HUDEP-2 (cell line): ENCODE measurements around the gene HOXC6.
A peak's percentile ranks its signal among the peaks of the same experiment; 100 is the strongest.

Experiments used
- DNase-seq, 76 experiments: peaks; one replicate each; lab custom pipeline; 2025; ENCODE audit not compliant: unreplicated experiment in 76 of 76; lab: John Stamatoyannopoulos, UW

The HOXC6 gene

DNA sequence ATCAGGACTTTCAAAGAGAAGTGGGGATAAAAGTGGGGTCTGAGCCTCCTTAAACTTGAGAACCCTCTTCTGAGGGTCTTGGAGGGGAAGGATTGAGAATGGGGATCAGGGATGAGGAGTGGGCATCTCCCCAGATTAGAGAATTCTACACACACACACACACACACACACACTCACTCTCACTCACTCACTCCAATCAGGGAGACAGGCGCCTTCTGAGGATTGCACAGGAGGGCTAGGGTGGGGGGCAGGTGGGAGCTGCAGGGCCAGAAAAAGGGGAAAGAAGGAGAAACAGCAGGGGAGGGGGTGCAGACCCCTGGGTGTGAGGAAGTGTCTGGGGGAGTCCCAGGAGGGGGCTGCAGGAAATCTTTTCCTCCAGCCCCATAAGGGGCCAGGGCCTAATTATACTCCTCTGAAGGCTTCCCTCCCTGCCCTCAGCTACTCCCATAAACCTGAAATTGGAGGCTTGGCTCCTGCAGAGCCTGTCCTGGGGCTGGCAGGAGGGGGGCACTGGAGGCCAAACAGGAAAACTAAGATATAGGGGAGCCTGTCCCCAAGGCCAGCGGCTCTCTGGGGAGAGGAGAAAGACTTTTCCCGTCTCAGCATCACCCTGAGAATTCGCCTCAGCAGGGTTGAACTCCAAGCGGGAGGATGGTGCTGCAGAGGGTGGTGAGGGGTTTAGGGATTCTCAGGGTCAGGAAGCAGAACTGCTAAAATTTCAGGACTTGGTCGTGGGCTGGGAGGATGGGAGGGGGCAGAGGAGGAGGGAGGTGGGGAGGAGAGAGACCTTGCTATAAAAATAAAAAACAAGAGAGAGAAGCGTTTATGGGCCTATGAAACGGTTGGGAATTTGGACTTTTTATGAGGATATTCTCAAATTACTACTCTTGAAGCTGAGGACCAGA, 26.7 kb upstream of the HOXC6 start:
- no peak for DNase-seq

GRCh38 chr12:54002278-54002914, 25.8 kb upstream of the HOXC6 start:
- no peak for DNase-seq

GRCh38 chr12:54002915-54003389, 25.3 kb upstream of the HOXC6 start:
- no peak for DNase-seq

GRCh38 chr12:54003625-54004024, 24.6 kb upstream of the HOXC6 start:
- DNase-seq: no peak

GRCh38 chr12:54004063-54004840, 24.0 kb upstream of the HOXC6 start:
- no peak for DNase-seq

GRCh38 chr12:54004841-54005530, 23.3 kb upstream of the HOXC6 start:
- DNase-seq: no peak

GRCh38 chr12:54005531-54005852, 22.7 kb upstream of the HOXC6 start:
- no peak for DNase-seq

DNA sequence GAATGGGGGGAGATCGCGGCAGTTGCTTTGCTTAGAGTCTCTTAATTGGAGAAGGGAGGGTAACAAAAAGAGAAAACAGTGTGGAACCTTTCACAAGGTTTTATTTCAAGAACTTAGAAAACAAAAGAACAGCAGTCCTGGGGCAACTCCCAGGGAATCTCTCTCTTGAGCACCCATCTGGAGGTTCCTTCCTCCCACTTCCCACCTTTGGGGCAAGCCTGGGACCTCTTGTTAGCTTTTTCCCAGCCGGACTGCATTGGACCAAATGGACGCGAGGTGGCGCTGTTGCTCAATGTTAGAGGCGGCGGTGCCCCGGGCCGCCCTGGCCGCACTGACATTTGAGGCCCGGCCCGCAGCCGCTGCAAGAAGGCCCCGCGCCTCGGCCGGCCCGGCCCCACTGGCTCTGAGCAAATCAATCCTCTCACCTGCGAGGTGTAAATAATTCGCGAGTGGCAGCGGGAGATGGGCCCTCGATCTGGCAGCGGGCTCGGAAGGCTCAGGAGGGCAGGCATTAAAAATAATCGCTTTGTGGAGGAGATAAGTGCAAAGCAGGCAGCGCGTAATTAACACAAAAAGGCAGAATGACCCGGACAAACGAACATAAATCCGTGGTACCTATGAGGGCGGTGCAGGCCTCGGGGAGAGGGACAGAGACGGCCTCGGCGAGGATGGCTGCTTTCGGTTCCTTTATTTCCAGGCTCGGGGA, 22.2 kb upstream of the HOXC6 start:
- peak in 65 of 76 experiments; percentile 6 to 82 (median 60) for DNase-seq

- no peak for DNase-seq
These were observed 21.6 kb upstream of the HOXC6 start for GRCh38 chr12:54006559-54007220.

- no peak for DNase-seq
These were observed 20.5 kb upstream of the HOXC6 start for GRCh38 chr12:54007538-54008259.

DNA sequence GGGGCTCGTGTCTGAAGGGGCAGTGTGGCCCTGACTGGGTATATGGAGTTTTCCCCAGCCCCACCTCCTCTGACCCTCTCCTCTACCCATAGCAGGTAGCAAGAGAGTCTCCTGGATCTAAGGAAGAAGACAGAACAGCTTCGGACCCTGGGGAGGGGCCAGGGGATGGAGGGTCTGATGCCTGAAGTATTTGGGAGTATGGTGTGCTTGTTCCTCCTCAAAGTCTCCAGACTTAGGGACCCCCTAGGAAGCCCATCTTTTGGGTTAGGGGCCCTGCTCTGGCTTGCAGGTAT, 20.0 kb upstream of the HOXC6 start:
- no peak for DNase-seq

GRCh38 chr12:54009171-54010052, 18.8 kb upstream of the HOXC6 start:
- DNase-seq: no peak

DNA sequence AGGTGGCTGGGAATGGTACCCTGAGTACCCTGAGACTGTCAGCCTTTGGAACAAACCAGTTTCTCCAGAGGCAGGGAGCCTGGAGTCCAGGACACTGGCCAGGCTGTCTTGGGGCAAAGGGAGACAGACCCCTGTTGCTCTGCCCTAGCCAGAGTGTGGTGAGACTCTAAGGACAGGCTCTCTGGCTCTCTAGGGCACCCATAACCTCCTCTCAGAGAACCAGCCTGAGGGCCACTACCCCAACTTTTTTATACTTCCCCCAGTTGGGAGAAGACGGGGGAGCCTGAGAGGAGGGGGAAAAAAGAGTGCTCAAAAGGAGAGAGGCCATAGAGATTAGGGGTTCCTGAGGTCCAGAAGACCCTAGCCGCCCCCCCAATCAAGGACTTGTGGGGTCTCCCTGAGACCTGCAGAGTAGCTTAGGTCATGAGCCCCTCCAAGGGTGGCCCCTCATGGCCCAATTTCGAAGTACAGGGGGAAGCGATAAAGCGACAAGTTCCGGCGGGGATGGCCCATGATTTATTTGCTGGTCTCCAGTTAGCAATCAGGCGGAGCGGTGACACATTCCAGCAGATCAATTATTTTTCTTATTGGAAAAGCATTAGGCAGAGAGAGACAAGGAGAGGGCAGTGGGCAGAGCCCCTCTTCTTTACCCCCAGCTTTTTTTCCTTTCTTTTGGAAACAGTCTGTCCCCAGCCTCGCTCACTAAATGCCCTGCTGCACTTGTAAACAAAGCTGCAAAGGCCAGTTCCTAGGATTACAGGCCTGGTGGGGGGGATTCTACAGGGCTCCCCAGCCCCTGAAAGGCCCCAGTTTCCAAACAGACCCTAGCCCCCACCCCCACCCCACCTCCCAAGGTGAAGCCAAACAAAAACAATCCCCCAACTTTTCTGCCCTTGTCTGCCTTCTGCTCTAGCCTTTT, 17.9 kb upstream of the HOXC6 start:
- DNase-seq: no peak

DNA sequence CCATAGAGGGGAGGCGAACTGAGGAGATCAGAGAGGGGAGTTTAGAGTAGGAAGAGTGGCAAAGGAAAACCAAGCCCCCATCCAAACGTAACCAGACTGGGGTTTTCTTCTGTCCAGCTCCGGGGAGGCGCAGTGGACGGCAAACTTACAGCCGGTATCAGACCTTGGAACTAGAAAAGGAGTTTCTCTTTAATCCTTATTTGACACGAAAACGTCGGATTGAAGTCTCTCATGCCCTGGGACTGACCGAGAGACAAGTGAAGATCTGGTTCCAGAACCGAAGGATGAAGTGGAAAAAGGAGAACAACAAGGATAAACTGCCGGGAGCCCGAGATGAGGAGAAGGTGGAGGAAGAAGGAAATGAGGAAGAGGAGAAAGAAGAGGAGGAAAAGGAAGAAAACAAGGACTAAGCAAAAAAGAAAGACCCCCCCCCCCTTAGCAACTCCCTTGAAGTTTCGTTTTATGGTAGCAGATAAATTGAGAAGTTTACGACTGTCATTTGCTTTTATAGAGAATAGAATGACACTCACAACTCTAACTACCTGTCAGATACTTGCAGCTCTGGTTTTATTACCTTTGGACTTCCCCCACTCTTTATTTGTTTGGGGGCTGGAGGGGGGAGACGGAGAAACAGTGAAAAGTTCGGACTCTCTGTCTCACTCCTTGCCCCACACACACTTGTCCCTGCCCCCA, 17.1 kb upstream of the HOXC6 start:
- no peak for DNase-seq

DNA sequence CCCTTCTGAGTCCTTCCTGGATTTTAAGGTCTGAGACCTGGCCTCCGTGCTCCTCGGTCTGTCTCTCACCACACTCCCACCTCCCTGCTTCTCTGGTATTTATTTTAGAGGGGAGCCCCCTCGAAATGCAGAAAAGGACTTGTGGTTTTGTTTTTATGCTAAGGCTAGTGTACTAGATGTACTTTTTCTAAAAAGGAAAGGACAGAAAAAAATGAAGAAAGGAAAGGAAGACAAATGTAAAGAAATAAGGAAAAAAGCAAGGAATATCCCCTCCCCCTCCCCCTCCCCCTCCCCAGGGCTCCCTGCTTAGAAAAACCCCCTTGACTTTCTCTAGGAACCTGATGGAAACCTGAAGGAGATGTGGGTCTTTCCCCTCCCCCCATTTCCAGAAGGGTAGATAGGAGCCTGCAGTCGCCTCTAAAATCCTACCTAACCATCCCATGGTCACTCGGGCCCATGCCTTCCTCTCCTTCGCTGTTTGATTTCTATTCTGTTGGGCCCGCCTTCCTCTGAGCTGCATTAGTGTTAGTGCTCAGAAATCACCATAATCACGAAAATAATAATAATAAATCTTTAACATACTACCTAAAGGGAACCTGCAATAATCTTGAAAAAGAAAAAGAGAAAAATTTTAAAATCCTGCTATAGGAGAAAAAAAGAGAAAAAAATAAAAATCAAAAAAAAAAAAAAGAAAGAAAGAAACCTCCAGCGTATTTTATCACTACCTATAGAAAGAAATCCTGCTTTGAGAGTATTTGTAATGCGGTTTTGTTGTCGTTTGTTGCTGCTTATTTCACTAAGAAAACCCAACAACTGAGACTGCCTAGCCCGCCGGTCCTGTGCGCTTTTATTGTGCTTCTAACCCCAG, 16.3 kb upstream of the HOXC6 start:
- no peak for DNase-seq
